Measurements from ENCODE around the gene SBF1.

The SBF1 gene

GRCh38 chr22:50461979-50462540 lies 12.8 kb downstream of the SBF1 start:
- 94% methylated on average over 30 of the region's 30 CpGs for WGBS
- no peak for DNase-seq
- H2AFZ ChIP-seq (ENCODE audit: low read depth, low read length): no peak overlapping the region
- H3K4me3 ChIP-seq (ENCODE audit: insufficient read depth in 1 of 2, low read depth in 1 of 2, low read length in 2 of 2): no peak overlapping the region
- H3K4me2 ChIP-seq (ENCODE audit: low read length, poor library complexity, severe bottlenecking): no peak overlapping the region
- H3K36me3 ChIP-seq (ENCODE audit: control insufficient read depth in 1 of 2, insufficient read depth in 2 of 2, low read depth in 1 of 2, low read length in 2 of 2): peaks cover 91 to 98% of the 10 kb centered on the region in 2 experiments
- no peak overlapping the region for H3K18ac ChIP-seq (ENCODE audit: low read depth in 1 of 2, low read length in 2 of 2)
- no peaks in the 10 kb centered on the region for H3K27me3 ChIP-seq (ENCODE audit: control insufficient read depth in 1 of 2, insufficient read depth in 1 of 2, low read length in 2 of 2)
- H2AK5ac ChIP-seq (ENCODE audit: low read length, severe bottlenecking): no peak overlapping the region
- H2BK120ac ChIP-seq (ENCODE audit: low read depth, low read length): no peak overlapping the region
- H2BK12ac ChIP-seq (ENCODE audit: low read length in 2 of 2): no peak overlapping the region
- H3K27ac ChIP-seq (ENCODE audit: low read length, poor library complexity, severe bottlenecking): no peak overlapping the region
- H4K8ac ChIP-seq (ENCODE audit: low read length): no peak overlapping the region
- H3K79me1 ChIP-seq (replicated peaks; ENCODE audit: low read length, poor library complexity, severe bottlenecking): peaks cover 48% of the 10 kb centered on the region
- H3K23ac ChIP-seq (ENCODE audit: low read length in 2 of 2): no peak overlapping the region
- no peak overlapping the region for H4K91ac ChIP-seq (ENCODE audit: low read length)
- H3K9ac ChIP-seq (ENCODE audit: low read length): no peak overlapping the region
- H3K4ac ChIP-seq (ENCODE audit: low read depth in 1 of 2, low read length in 2 of 2): no peak overlapping the region
- H3K14ac ChIP-seq (ENCODE audit: low read length in 2 of 2): no peak overlapping the region
- H3K9me3 ChIP-seq (ENCODE audit: control insufficient read depth, low read length): no peaks in the 10 kb centered on the region
- peaks cover 1% of the 10 kb centered on the region for H3K4me1 ChIP-seq (ENCODE audit: control insufficient read depth, insufficient read depth, low read depth, low read length)
- no peak overlapping the region for H2BK5ac ChIP-seq (ENCODE audit: low read depth, low read length, poor library complexity, severe bottlenecking)
- H2BK15ac ChIP-seq (ENCODE audit: low read depth, poor library complexity, severe bottlenecking): no peak overlapping the region

GRCh38 chr22:50461536-50461935 lies 13.3 kb downstream of the SBF1 start:
- WGBS: 97% methylated on average over 26 of the region's 26 CpGs
- no peak overlapping the region for H3K9ac ChIP-seq (ENCODE audit: low read length)
- H3K27ac ChIP-seq (ENCODE audit: low read length, poor library complexity, severe bottlenecking): no peak overlapping the region

DNA sequence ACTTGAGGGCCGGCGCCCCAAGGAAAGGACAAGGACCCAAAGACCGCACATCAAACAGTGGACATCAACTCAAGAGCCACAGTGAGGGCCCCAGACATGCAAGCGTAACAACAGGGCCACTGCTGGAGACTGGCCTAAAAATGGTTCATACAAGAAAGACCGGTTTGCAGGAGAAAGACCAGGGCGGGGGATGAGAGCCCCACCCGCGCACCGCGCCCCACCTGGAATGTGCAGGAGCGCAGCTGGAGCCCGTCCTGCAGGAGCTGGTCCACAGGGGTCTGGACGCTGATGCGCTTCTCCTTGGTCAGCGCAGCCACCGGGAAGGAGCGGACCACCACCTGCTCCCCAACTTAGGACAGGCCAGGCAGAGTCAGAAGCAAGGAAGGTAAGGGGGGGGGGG lies 13.9 kb downstream of the SBF1 start:
- no peak overlapping the region for H2BK120ac ChIP-seq (ENCODE audit: low read depth, low read length)
- no peak overlapping the region for H3K18ac ChIP-seq (ENCODE audit: low read depth in 1 of 2, low read length in 2 of 2)
- H3K9me3 ChIP-seq (ENCODE audit: control insufficient read depth, low read length): no peaks in the 10 kb centered on the region
- H3K79me1 ChIP-seq (replicated peaks; ENCODE audit: low read length, poor library complexity, severe bottlenecking): peaks cover 39% of the 10 kb centered on the region
- H3K4me2 ChIP-seq (ENCODE audit: low read length, poor library complexity, severe bottlenecking): no peak overlapping the region
- no peaks in the 10 kb centered on the region for H3K27me3 ChIP-seq (ENCODE audit: control insufficient read depth in 1 of 2, insufficient read depth in 1 of 2, low read length in 2 of 2)
- H3K4ac ChIP-seq (ENCODE audit: low read depth in 1 of 2, low read length in 2 of 2): no peak overlapping the region
- H4K8ac ChIP-seq (ENCODE audit: low read length): no peak overlapping the region
- no peak overlapping the region for H3K4me3 ChIP-seq (ENCODE audit: insufficient read depth in 1 of 2, low read depth in 1 of 2, low read length in 2 of 2)
- H2BK15ac ChIP-seq (ENCODE audit: low read depth, poor library complexity, severe bottlenecking): no peak overlapping the region
- WGBS: 98% methylated on average over 17 of the region's 17 CpGs
- H2AK5ac ChIP-seq (ENCODE audit: low read length, severe bottlenecking): no peak overlapping the region
- H3K23ac ChIP-seq (ENCODE audit: low read length in 2 of 2): no peak overlapping the region
- no peak for DNase-seq
- H2BK12ac ChIP-seq (ENCODE audit: low read length in 2 of 2): no peak overlapping the region
- no peak overlapping the region for H3K27ac ChIP-seq (ENCODE audit: low read length, poor library complexity, severe bottlenecking)
- no peaks in the 10 kb centered on the region for H3K4me1 ChIP-seq (ENCODE audit: control insufficient read depth, insufficient read depth, low read depth, low read length)
- H3K14ac ChIP-seq (ENCODE audit: low read length in 2 of 2): no peak overlapping the region
- H4K91ac ChIP-seq (ENCODE audit: low read length): no peak overlapping the region
- H3K9ac ChIP-seq (ENCODE audit: low read length): no peak overlapping the region
- no peak overlapping the region for H2BK5ac ChIP-seq (ENCODE audit: low read depth, low read length, poor library complexity, severe bottlenecking)
- peaks cover 89 to 98% of the 10 kb centered on the region in 2 experiments for H3K36me3 ChIP-seq (ENCODE audit: control insufficient read depth in 1 of 2, insufficient read depth in 2 of 2, low read depth in 1 of 2, low read length in 2 of 2)
- no peak overlapping the region for H2AFZ ChIP-seq (ENCODE audit: low read depth, low read length)

More at GRCh38 chr22:50461536-50461935, 13.3 kb downstream of the SBF1 start:
- Histone ChIP-seq H2BK12ac (ENCODE audit: low read length in 2 of 2) (no peak overlapping the region), H3K4me1 (ENCODE audit: control insufficient read depth, insufficient read depth, low read depth, low read length) (no peaks in the 10 kb centered on the region), H3K79me1 (replicated peaks; ENCODE audit: low read length, poor library complexity, severe bottlenecking) (peaks cover 43% of the 10 kb centered on the region), H3K14ac (ENCODE audit: low read length in 2 of 2) (no peak overlapping the region), H2AFZ (ENCODE audit: low read depth, low read length) (no peak overlapping the region), H3K27me3 (ENCODE audit: control insufficient read depth in 1 of 2, insufficient read depth in 1 of 2, low read length in 2 of 2) (no peaks in the 10 kb centered on the region), H2AK5ac (ENCODE audit: low read length, severe bottlenecking) (no peak overlapping the region), H2BK5ac (ENCODE audit: low read depth, low read length, poor library complexity, severe bottlenecking) (no peak overlapping the region), H4K8ac (ENCODE audit: low read length) (no peak overlapping the region), H4K91ac (ENCODE audit: low read length) (no peak overlapping the region), H3K4ac (ENCODE audit: low read depth in 1 of 2, low read length in 2 of 2) (no peak overlapping the region), H2BK15ac (ENCODE audit: low read depth, poor library complexity, severe bottlenecking) (no peak overlapping the region), H3K36me3 (ENCODE audit: control insufficient read depth in 1 of 2, insufficient read depth in 2 of 2, low read depth in 1 of 2, low read length in 2 of 2) (peaks cover 91 to 98% of the 10 kb centered on the region in 2 experiments), H3K4me2 (ENCODE audit: low read length, poor library complexity, severe bottlenecking) (no peak overlapping the region), H3K9me3 (ENCODE audit: control insufficient read depth, low read length) (no peaks in the 10 kb centered on the region), H3K18ac (ENCODE audit: low read depth in 1 of 2, low read length in 2 of 2) (no peak overlapping the region), H3K4me3 (ENCODE audit: insufficient read depth in 1 of 2, low read depth in 1 of 2, low read length in 2 of 2) (no peak overlapping the region), H3K23ac (ENCODE audit: low read length in 2 of 2) (no peak overlapping the region), H2BK120ac (ENCODE audit: low read depth, low read length) (no peak overlapping the region)
- no peak for DNase-seq

- Histone ChIP-seq H2BK12ac (ENCODE audit: low read length in 2 of 2) (no peak overlapping the region), H3K14ac (ENCODE audit: low read length in 2 of 2) (no peak overlapping the region), H3K9ac (ENCODE audit: low read length) (no peak overlapping the region), H3K4me1 (ENCODE audit: control insufficient read depth, insufficient read depth, low read depth, low read length) (no peaks in the 10 kb centered on the region), H3K9me3 (ENCODE audit: control insufficient read depth, low read length) (no peaks in the 10 kb centered on the region), H2BK120ac (ENCODE audit: low read depth, low read length) (no peak overlapping the region), H2BK5ac (ENCODE audit: low read depth, low read length, poor library complexity, severe bottlenecking) (no peak overlapping the region), H3K23ac (ENCODE audit: low read length in 2 of 2) (no peak overlapping the region), H3K4ac (ENCODE audit: low read depth in 1 of 2, low read length in 2 of 2) (no peak overlapping the region), H3K18ac (ENCODE audit: low read depth in 1 of 2, low read length in 2 of 2) (no peak overlapping the region), H3K36me3 (ENCODE audit: control insufficient read depth in 1 of 2, insufficient read depth in 2 of 2, low read depth in 1 of 2, low read length in 2 of 2) (peaks cover 90 to 98% of the 10 kb centered on the region in 2 experiments), H3K27ac (ENCODE audit: low read length, poor library complexity, severe bottlenecking) (no peak overlapping the region), H4K91ac (ENCODE audit: low read length) (no peak overlapping the region), H3K27me3 (ENCODE audit: control insufficient read depth in 1 of 2, insufficient read depth in 1 of 2, low read length in 2 of 2) (no peaks in the 10 kb centered on the region), H2AFZ (ENCODE audit: low read depth, low read length) (no peak overlapping the region), H3K4me2 (ENCODE audit: low read length, poor library complexity, severe bottlenecking) (no peak overlapping the region), H4K8ac (ENCODE audit: low read length) (no peak overlapping the region), H3K79me1 (replicated peaks; ENCODE audit: low read length, poor library complexity, severe bottlenecking) (peaks cover 43% of the 10 kb centered on the region), H2AK5ac (ENCODE audit: low read length, severe bottlenecking) (no peak overlapping the region), H2BK15ac (ENCODE audit: low read depth, poor library complexity, severe bottlenecking) (no peak overlapping the region), H3K4me3 (ENCODE audit: insufficient read depth in 1 of 2, low read depth in 1 of 2, low read length in 2 of 2) (no peak overlapping the region)
- DNase-seq: no peak
- WGBS: 92% methylated on average over 41 of the region's 41 CpGs
Measured at GRCh38 chr22:50459496-50460140, 15.2 kb downstream of the SBF1 start.
